Measurements from ENCODE around the gene RSL24D1. TPM values are rescaled to one million over a fixed set of nuclear protein-coding genes. Genes with fewer than 3 reads are reported as not detected.

The RSL24D1 gene
- total RNA-seq, 1 experiment from 2014 or later = 115 TPM

DNA sequence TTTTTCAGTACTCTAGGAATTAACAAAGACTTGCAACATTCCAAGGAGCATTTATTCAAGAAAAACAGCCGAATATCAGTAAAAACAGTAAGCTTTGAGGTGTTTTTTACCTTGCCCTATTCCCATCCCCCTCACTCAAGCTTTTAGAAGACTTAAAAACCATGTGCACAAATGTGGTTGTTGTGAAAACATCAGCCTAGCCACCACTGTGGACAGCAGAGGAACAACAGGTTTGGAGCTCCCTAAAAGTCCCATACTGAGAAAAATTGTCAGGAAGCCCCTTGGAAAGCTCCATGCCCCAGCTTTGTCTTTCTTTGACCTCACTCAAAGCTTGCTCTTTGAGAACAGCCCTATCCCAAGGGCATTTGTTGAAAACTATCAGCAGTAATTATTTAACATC lies 34.7 kb upstream of the RSL24D1 start (continued):
- TF ChIP-seq SMAD3 (CRISPR knock-in tag; IDR thresholded peaks at IDR 0.05; ENCODE audit: borderline replicate concordance) (no peak), SP1 (CRISPR knock-in tag; conservative IDR thresholded peaks at IDR 0.05) (no peak)
- TF ChIP-seq, protein P1, sequence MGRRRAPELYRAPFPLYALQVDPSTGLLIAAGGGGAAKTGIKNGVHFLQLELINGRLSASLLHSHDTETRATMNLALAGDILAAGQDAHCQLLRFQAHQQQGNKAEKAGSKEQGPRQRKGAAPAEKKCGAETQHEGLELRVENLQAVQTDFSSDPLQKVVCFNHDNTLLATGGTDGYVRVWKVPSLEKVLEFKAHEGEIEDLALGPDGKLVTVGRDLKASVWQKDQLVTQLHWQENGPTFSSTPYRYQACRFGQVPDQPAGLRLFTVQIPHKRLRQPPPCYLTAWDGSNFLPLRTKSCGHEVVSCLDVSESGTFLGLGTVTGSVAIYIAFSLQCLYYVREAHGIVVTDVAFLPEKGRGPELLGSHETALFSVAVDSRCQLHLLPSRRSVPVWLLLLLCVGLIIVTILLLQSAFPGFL (CRISPR knock-in tag; IDR thresholded peaks at IDR 0.05; ENCODE audit: borderline replicate concordance) = no peak

DNA sequence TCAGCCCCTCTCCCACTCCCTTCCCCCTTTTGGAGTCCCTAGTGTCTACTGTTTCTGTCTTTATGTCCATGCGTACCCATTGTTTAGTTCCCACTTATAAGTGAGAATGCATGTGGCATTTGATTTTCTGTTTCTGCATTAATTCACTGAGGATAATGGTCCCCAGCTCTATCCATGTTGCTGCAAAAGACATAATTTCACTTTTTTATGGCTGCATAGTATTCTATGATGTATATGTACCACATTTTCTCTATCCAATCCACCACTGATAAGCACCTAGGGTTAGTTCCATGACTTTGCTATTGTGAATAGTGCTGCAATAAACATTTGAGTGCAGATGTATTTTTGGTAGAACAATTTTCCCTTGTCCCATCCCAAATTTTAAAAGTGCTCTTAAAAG lies 34.2 kb upstream of the RSL24D1 start:
- Mint-ChIP-seq H3K4me1 (peaks cover 6% of the 10 kb centered on the region), H3K36me3 (no peaks in the 10 kb centered on the region), H3K27me3 (ENCODE audit: low read depth) (no peaks in the 10 kb centered on the region), H3K27ac (no peak overlapping the region), H3K9me3 (no peaks in the 10 kb centered on the region; the same call in 1 of the 2 replicates), H3K4me3 (no peak overlapping the region)
- DNase-seq (ENCODE audit: low spot score) = no peak
- ChIA-PET POLR2A (interaction anchor here (0.6 kb wide), 1 partner anchor 209 kb away, joined by 3 read pairs; no protein-coding TSS in a partner anchor), CTCF (interaction anchor here (1.0 to 2.0 kb wide), 3 partner anchors 14 to 204 kb away, joined by 5 to 6 read pairs (median 5); partner anchors contain the start of genes CCPG1 and PIERCE2)
- TF ChIP-seq, protein P2, sequence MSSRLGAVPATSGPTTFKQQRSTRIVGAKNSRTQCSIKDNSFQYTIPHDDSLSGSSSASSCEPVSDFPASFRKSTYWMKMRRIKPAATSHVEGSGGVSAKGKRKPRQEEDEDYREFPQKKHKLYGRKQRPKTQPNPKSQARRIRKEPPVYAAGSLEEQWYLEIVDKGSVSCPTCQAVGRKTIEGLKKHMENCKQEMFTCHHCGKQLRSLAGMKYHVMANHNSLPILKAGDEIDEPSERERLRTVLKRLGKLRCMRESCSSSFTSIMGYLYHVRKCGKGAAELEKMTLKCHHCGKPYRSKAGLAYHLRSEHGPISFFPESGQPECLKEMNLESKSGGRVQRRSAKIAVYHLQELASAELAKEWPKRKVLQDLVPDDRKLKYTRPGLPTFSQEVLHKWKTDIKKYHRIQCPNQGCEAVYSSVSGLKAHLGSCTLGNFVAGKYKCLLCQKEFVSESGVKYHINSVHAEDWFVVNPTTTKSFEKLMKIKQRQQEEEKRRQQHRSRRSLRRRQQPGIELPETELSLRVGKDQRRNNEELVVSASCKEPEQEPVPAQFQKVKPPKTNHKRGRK (CRISPR knock-in tag; IDR thresholded peaks at IDR 0.05; ENCODE audit: borderline replicate concordance) = no peak
- TF ChIP-seq, protein P3, sequence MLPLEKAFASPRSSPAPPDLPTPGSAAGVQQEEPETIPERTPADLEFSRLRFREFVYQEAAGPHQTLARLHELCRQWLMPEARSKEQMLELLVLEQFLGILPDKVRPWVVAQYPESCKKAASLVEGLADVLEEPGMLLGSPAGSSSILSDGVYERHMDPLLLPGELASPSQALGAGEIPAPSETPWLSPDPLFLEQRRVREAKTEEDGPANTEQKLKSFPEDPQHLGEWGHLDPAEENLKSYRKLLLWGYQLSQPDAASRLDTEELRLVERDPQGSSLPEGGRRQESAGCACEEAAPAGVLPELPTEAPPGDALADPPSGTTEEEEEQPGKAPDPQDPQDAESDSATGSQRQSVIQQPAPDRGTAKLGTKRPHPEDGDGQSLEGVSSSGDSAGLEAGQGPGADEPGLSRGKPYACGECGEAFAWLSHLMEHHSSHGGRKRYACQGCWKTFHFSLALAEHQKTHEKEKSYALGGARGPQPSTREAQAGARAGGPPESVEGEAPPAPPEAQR (CRISPR knock-in tag; IDR thresholded peaks at IDR 0.05) = no peak
- no peak for TF ChIP-seq ELF4 (CRISPR knock-in tag; IDR thresholded peaks at IDR 0.05; ENCODE audit: low read depth)
- TF ChIP-seq ZNF671 (CRISPR knock-in tag; IDR thresholded peaks at IDR 0.05) = no peak
- no peak for TF ChIP-seq EMX1 (CRISPR knock-in tag; IDR thresholded peaks at IDR 0.05)
- TF ChIP-seq, protein P4, sequence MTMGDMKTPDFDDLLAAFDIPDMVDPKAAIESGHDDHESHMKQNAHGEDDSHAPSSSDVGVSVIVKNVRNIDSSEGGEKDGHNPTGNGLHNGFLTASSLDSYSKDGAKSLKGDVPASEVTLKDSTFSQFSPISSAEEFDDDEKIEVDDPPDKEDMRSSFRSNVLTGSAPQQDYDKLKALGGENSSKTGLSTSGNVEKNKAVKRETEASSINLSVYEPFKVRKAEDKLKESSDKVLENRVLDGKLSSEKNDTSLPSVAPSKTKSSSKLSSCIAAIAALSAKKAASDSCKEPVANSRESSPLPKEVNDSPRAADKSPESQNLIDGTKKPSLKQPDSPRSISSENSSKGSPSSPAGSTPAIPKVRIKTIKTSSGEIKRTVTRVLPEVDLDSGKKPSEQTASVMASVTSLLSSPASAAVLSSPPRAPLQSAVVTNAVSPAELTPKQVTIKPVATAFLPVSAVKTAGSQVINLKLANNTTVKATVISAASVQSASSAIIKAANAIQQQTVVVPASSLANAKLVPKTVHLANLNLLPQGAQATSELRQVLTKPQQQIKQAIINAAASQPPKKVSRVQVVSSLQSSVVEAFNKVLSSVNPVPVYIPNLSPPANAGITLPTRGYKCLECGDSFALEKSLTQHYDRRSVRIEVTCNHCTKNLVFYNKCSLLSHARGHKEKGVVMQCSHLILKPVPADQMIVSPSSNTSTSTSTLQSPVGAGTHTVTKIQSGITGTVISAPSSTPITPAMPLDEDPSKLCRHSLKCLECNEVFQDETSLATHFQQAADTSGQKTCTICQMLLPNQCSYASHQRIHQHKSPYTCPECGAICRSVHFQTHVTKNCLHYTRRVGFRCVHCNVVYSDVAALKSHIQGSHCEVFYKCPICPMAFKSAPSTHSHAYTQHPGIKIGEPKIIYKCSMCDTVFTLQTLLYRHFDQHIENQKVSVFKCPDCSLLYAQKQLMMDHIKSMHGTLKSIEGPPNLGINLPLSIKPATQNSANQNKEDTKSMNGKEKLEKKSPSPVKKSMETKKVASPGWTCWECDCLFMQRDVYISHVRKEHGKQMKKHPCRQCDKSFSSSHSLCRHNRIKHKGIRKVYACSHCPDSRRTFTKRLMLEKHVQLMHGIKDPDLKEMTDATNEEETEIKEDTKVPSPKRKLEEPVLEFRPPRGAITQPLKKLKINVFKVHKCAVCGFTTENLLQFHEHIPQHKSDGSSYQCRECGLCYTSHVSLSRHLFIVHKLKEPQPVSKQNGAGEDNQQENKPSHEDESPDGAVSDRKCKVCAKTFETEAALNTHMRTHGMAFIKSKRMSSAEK (CRISPR knock-in tag; IDR thresholded peaks at IDR 0.05; ENCODE audit: borderline replicate concordance) = no peak
- TF ChIP-seq, protein P5, sequence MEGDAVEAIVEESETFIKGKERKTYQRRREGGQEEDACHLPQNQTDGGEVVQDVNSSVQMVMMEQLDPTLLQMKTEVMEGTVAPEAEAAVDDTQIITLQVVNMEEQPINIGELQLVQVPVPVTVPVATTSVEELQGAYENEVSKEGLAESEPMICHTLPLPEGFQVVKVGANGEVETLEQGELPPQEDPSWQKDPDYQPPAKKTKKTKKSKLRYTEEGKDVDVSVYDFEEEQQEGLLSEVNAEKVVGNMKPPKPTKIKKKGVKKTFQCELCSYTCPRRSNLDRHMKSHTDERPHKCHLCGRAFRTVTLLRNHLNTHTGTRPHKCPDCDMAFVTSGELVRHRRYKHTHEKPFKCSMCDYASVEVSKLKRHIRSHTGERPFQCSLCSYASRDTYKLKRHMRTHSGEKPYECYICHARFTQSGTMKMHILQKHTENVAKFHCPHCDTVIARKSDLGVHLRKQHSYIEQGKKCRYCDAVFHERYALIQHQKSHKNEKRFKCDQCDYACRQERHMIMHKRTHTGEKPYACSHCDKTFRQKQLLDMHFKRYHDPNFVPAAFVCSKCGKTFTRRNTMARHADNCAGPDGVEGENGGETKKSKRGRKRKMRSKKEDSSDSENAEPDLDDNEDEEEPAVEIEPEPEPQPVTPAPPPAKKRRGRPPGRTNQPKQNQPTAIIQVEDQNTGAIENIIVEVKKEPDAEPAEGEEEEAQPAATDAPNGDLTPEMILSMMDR (IDR thresholded peaks at IDR 0.05) = no peak
- no peak for TF ChIP-seq ZNF416 (CRISPR knock-in tag; IDR thresholded peaks at IDR 0.05)
- TF ChIP-seq, protein P6, sequence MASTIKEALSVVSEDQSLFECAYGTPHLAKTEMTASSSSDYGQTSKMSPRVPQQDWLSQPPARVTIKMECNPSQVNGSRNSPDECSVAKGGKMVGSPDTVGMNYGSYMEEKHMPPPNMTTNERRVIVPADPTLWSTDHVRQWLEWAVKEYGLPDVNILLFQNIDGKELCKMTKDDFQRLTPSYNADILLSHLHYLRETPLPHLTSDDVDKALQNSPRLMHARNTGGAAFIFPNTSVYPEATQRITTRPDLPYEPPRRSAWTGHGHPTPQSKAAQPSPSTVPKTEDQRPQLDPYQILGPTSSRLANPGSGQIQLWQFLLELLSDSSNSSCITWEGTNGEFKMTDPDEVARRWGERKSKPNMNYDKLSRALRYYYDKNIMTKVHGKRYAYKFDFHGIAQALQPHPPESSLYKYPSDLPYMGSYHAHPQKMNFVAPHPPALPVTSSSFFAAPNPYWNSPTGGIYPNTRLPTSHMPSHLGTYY (CRISPR knock-in tag; IDR thresholded peaks at IDR 0.05) = no peak
- TF ChIP-seq, protein P7, sequence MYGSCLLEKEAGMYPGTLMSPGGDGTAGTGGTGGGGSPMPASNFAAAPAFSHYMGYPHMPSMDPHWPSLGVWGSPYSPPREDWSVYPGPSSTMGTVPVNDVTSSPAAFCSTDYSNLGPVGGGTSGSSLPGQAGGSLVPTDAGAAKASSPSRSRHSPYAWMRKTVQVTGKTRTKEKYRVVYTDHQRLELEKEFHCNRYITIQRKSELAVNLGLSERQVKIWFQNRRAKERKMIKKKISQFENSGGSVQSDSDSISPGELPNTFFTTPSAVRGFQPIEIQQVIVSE (CRISPR knock-in tag; IDR thresholded peaks at IDR 0.05; ENCODE audit: borderline replicate concordance) = no peak
- TF ChIP-seq SOX15 (CRISPR knock-in tag; IDR thresholded peaks at IDR 0.05) = no peak
- TF ChIP-seq NR1H2 (CRISPR knock-in tag; IDR thresholded peaks at IDR 0.05) = no peak
- TF ChIP-seq RELA (CRISPR knock-in tag; IDR thresholded peaks at IDR 0.05; ENCODE audit: borderline replicate concordance) = no peak
- TF ChIP-seq, protein P8, sequence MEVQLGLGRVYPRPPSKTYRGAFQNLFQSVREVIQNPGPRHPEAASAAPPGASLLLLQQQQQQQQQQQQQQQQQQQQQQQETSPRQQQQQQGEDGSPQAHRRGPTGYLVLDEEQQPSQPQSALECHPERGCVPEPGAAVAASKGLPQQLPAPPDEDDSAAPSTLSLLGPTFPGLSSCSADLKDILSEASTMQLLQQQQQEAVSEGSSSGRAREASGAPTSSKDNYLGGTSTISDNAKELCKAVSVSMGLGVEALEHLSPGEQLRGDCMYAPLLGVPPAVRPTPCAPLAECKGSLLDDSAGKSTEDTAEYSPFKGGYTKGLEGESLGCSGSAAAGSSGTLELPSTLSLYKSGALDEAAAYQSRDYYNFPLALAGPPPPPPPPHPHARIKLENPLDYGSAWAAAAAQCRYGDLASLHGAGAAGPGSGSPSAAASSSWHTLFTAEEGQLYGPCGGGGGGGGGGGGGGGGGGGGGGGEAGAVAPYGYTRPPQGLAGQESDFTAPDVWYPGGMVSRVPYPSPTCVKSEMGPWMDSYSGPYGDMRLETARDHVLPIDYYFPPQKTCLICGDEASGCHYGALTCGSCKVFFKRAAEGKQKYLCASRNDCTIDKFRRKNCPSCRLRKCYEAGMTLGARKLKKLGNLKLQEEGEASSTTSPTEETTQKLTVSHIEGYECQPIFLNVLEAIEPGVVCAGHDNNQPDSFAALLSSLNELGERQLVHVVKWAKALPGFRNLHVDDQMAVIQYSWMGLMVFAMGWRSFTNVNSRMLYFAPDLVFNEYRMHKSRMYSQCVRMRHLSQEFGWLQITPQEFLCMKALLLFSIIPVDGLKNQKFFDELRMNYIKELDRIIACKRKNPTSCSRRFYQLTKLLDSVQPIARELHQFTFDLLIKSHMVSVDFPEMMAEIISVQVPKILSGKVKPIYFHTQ (CRISPR knock-in tag; IDR thresholded peaks at IDR 0.05) = no peak
- TF ChIP-seq KAT7 (CRISPR knock-in tag; IDR thresholded peaks at IDR 0.05; ENCODE audit: borderline replicate concordance) = no peak
- TF ChIP-seq ZNF138 (CRISPR knock-in tag; conservative IDR thresholded peaks at IDR 0.05) = no peak
- no peak for TF ChIP-seq CREM (CRISPR knock-in tag; IDR thresholded peaks at IDR 0.05)
- no peak for TF ChIP-seq NR2C2 (CRISPR knock-in tag; IDR thresholded peaks at IDR 0.05)
- TF ChIP-seq NFE2L1 (CRISPR knock-in tag; IDR thresholded peaks at IDR 0.05) = no peak
- no peak for ATAC-seq

Measured in WTC11 (cell line).